ENCODE measurements around the gene SORCS2.

SORCS2 gene

DNA sequence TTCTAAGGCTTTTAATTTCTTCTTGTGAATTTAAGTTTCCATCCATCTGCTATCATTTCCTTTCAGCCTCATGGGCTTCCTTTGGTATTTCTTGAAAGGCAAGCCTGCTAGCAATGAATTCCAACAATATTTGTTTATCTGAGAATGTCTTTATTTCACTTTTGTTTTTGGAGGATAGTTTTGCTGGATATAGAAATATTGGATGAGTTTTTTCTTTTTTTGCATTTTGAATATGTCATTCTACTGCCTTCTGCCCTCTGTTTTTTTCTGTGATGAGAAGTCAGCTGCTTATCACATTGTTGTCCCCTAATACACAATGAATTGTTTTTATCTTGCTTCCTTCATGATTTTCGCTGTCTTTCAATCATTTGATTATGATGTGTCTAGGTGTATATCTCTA, 13.2 kb upstream of the SORCS2 start:
- H3K4me3 ChIP-seq (ENCODE audit: low read depth, low read length) = no peak overlapping the region
- TF ChIP-seq, protein P1, sequence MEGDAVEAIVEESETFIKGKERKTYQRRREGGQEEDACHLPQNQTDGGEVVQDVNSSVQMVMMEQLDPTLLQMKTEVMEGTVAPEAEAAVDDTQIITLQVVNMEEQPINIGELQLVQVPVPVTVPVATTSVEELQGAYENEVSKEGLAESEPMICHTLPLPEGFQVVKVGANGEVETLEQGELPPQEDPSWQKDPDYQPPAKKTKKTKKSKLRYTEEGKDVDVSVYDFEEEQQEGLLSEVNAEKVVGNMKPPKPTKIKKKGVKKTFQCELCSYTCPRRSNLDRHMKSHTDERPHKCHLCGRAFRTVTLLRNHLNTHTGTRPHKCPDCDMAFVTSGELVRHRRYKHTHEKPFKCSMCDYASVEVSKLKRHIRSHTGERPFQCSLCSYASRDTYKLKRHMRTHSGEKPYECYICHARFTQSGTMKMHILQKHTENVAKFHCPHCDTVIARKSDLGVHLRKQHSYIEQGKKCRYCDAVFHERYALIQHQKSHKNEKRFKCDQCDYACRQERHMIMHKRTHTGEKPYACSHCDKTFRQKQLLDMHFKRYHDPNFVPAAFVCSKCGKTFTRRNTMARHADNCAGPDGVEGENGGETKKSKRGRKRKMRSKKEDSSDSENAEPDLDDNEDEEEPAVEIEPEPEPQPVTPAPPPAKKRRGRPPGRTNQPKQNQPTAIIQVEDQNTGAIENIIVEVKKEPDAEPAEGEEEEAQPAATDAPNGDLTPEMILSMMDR (IDR thresholded peaks at IDR 0.05; ENCODE audit: low read depth, low read length) = no peak

DNA sequence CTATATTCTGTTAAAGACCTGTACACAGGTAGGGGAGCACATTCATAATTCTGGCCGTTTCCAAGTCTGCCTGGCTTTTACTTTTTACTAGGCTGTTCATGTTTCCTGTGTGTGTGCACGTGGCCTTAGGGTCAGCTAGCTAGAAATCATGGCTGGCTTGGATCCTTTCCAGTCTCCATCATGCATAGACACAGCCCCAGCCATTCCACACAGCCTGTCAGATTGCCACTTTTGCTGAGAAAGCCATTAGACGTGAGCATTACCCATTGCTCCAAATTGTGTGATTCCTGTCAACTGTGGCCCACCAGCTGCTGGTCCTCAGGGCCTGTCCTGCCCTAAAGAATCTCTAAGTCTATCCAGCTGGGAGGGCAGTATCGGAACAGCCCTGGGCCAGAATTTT, 11.4 kb upstream of the SORCS2 start:
- TF ChIP-seq, protein P1 (IDR thresholded peaks at IDR 0.05; ENCODE audit: low read depth, low read length) = no peak
- no peak overlapping the region for H3K4me3 ChIP-seq (ENCODE audit: low read depth, low read length)

DNA sequence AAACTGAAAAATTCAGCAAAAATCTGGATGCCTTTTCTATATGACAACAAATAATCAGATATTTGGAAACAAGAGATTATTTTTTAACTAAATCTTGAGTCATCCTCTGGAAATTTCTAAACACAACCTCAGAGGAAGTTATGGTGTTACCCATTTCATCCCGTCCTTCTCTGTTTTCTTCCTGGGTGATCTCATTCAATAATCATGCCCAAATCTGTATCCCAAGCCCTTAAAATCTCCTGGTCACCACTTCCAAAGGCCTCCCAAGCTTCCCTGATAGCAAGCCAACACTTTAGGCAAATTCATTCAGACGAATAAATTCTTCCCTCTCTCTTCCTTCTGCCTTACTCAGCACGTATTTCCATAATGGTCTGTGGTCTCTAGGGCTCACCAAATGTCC, 9.7 kb upstream of the SORCS2 start:
- no peak overlapping the region for H3K4me3 ChIP-seq (ENCODE audit: low read depth, low read length)
- TF ChIP-seq, protein P1 (IDR thresholded peaks at IDR 0.05; ENCODE audit: low read depth, low read length) = no peak

DNA sequence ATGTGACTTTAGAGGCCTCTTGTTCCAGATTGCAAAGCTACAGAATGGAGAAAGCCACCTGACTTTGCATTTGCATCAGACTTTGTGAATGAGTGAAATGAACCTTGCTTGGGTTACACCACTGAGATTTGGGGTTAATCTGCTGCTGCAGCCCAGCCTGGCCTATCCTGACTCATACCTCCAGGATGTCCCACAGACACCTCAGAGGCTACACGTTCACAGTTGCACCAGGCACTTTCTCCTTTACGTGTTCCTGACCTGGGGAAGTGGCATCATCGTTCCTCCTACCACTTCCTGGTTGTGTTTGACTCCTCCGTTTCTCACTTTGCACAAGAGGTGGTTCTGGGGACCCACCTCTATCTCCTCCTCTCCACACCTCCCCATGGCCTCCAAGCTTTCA, 9.2 kb upstream of the SORCS2 start:
- TF ChIP-seq, protein P1 (IDR thresholded peaks at IDR 0.05; ENCODE audit: low read depth, low read length) = no peak
- no peak overlapping the region for H3K4me3 ChIP-seq (ENCODE audit: low read depth, low read length)

DNA sequence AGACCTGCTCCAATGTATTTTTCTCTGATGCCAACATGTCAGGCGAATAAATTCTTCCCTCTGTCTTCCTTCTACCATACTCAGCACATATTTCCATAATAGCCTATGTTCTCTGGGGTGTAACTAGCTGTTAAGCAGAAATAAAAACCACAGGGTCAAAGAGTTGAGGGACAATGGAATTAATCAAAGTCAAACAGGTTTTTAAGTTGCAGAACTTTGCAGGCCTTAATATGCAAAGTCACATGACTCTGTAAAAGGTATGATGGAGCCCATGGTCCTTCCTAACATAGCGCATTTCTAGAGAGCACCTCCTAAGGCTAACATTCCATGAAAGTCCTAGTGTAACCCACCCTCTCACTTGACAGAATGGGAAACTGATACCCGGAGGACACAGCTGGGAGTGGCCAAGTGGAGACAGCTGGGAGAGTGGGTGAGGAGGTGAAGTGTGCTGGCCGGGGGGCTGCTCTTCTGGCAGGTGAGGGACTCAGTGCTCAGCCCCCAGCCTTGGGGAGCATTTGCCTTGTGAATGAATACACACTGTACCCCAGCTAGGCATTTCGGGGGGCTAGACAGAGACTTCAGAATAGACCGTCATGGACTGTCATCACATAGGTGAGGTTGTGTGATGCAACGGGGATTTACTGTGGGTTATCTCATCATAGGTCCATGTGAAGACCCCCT, 8.4 kb upstream of the SORCS2 start:
- TF ChIP-seq, protein P1 (IDR thresholded peaks at IDR 0.05; ENCODE audit: low read depth, low read length) = no peak
- H3K4me3 ChIP-seq (ENCODE audit: low read depth, low read length) = no peak overlapping the region

DNA sequence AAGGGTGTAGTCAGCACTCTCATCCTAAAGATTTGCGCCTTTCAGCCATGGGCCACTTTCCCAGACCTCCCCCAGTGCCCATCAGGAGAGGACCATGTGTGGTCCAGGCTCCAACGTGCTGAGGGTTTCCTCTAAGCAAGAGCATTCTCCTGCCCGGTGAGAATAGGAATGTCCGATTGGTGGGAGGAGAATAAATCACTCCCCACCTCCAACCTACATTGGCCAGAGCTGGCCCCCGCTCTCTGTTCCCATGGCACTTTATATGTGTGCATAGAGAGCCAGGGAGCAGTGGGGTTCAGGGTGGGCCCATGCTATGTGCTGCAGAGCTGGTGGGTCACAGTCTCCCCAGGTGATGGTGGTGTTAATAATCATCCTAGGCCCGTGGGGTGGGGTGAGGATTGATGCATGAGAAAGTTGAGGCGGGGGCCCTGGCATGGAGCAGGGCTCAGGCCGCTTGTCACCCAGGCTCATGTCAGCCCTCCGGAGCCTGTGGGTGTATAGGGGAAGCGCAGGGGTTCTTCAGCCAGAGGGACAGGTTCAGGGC, 6.8 kb upstream of the SORCS2 start:
- TF ChIP-seq, protein P1 (IDR thresholded peaks at IDR 0.05; ENCODE audit: low read depth, low read length) = no peak
- H3K4me3 ChIP-seq (ENCODE audit: low read depth, low read length) = no peak overlapping the region

DNA sequence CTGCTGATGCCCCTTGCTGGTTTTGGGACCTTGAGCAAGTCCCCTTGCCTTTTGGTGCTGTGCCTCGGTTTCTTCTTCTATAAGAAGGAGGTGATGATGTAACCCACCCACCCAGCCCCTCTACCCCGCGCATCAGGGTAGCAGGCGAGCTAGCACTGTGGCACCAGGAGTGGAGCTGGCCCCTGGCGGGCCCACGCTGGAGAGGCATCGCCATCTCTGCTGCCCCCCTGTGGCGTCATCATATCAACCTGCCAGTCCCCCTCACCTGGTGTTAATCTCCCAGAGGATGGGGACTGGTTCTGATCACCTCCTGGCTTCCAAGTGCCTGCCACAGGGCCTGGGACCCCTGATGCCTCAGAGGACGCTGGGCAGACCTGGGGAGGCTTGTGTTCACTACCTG, 6.3 kb upstream of the SORCS2 start:
- H3K4me3 ChIP-seq (ENCODE audit: low read depth, low read length) = no peak overlapping the region
- TF ChIP-seq, protein P1 (IDR thresholded peaks at IDR 0.05; ENCODE audit: low read depth, low read length) = no peak

Data from WI38 (cell line).